CD4-positive, alpha-beta T cell treated with Interleukin-17A for 1 hour (primary cell): ENCODE data around the gene SYNE2.
"Not testable (repeated sequence)": the region's sequence is repeated elsewhere in the genome, so short reads cannot be mapped to it uniquely, and the experiment has no call there.

Experiments used
- DNase-seq: peaks from one replicate; pipeline ENCODE4 v3.0.0-alpha.2; 2020

SYNE2 gene

DNA sequence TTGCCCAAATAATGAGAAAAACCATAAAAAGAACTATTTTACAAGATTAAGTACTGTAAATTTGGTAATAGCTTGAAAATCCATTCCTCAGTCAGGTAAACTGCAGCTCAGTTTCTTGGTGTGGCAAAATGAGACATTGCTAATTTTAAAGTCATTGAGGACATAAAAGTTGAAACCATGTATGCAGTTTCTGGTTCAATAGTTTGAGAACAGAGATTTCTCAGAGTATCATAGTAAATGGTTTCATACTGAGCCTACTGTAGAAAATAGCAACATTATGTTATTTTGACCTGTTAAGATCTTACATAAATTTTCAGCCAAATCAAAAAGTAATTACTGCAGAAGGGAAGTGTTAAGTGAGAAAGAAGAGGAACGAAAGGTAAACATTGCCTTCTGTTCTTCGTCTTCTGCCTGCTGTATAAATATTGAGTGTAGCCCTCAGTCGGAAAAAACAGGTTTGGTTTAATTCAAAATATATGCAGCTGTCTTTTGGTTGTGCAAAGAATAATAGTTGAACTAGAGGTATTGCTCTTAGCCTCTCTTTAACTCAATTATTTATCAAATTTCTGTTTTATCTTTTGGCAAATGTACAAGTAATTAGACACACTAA, 119.6 kb downstream of the SYNE2 start:
- no peak for DNase-seq

DNA sequence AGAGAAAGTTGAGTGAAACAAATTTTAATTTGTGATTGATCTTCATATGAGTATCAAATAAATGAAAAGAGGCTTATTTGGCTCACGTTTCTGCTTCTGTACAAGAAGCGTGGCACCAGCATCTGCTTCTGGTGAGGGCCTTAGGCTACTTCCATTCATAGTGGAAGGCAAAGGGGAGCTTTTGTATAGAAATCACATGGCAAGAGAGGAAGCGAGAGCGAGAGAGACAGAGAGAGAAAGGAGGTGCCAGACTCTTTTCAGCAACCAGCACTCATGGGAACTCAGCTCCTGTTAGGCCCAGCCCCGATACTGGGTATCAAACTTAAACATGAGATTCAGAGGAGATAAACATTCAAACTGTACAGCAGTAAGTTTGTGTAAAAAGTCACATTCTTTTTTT, 121.4 kb downstream of the SYNE2 start:
- DNase-seq = no peak

DNA sequence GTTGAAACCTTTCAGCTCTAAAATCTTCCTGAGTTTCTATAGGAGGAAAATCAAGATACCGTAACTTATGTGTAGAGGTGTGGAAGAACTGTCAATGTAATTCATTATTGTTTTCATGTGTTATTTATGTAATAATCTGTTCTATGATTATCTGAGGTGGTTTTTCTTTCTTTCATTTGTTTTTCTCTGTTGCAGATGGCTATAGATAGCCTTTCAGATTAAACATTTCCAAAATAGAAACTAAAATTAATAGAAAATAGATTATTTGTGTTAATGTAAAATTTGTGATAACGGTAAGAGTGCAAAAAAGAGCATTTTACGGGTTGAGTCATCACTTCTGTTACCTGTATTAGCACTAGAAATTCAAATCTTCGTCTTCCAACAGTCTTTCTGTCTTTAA, 128.8 kb downstream of the SYNE2 start:
- no peak for DNase-seq

DNA sequence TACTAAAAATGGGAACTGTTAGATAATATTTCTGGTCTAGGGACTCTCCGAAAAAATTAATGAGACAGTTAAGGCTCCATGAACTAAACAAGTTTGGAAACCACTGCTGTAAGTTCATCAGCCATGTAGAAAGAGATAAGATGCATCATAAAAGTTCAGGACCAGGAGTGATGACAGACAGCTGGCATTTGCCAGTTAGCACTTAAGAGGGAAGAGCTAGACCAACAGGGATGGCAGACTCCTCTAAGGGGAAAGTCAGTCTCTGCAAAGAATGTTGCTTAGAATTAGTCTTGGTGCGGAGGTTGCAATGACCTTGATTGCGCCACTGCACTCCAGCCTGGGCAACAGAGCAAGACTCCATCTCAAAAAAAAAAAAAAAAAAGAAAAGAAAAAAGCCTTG, 129.4 kb downstream of the SYNE2 start:
- DNase-seq = no peak

DNA sequence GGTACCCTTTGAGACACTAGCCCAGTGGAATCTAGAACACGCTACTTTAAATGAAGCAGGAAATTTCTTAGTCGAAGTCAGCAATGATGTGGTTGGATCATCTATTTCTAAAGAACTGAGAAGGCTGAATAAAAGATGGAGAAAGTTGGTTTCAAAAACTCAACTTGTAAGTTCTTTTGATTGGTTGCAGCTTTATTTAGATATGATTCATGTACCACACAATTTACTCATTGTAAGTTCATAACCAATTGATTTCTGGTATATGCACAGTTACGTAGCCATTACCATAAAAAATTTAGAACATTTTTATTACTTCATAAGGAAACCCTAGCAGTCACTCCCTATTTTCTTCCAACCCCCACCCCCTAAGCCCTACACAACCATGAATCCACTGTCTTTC, 129.8 kb downstream of the SYNE2 start:
- DNase-seq = no peak

DNA sequence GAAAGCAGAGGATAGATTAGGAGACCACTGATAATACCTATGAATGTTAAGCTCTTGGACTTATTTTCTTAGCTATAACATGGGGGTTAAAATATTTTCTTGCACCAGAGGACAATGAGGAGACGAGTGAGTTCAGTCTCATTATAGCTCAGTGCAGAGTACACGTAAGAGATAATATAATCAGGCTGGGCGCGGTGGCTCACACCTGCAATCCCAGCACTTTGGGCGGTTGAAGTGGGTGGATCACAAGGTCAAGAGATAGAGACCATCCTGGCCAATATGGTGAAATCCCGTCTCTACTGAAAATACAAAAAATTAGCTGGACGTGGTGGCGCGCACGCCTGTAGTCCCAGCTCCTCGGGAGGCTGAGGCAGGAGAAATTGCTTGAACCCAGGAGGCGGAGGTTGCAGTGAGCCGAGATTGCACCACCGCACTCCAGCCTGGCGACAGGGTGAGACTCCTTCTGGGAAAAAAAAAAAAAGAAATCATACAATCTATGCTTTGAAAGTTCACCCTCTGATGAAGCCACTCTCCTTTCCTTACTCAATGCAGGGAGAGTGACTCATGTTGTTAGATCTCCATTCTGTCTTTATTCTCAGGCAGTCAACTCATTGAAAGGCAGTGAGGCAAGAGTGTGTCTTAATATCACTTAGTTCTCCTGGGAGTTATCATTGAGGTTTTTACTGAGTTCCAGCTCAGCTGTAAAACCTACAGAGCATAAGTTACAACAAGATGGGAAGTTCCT, 134.2 kb downstream of the SYNE2 start:
- DNase-seq = no peak

DNA sequence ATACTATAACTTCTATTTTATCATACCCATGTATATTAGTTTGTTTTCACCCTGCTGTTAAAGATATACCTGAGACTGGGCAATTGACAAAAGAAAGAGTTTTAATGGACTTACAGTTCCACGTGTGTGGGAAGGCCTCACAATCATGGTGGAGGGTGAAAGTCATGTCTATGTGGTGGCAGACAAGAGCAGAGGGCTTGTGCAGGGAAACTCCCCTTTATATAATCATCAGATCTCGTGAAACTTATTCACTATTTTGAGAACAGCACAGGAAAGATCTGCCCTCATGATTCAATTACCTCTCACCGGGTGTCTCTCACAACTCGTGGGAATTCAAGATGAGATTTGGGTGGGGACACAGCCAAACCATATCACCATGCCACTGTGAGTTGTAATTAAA, 135.8 kb downstream of the SYNE2 start:
- peak; percentile 7 for DNase-seq

DNA sequence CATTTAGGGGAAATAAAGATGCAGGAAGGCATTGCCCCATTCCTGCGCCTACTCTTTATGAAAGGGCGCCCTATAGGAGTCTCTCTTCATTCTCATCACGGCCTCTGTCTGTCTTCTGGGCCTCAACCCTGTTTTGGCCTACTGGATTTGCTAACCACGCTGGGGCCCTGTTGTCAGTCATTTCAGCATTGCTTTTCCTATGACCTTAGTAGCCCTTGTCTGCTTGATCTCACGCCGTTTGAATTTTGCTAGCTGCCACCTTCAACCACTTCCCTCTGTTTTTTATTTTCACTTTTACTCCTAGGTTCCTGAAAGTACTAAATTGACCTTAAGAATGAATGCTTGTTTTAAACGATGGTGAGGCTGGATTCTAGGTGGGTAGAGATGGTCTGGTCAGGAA, 139.0 kb downstream of the SYNE2 start:
- DNase-seq = no peak

DNA sequence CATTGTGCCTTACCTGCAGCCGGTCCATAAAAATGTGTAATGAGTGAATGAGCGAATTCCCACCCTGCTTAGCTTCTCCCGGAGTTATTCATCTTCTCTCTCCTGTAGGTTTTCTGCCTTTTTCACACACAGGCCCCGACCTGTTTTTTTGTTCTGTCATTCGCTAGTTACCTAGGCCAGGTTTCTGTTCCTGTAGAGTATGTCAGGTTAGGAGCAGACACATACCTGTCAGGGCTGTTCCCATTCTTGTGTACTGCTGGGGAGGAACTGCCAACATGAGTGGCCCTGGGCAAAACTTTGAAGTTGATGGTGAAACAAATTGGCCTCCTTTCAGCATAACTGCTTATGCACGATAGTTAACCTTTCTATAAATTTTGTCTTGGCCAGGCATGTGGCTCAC, 140.1 kb downstream of the SYNE2 start:
- DNase-seq = no peak

DNA sequence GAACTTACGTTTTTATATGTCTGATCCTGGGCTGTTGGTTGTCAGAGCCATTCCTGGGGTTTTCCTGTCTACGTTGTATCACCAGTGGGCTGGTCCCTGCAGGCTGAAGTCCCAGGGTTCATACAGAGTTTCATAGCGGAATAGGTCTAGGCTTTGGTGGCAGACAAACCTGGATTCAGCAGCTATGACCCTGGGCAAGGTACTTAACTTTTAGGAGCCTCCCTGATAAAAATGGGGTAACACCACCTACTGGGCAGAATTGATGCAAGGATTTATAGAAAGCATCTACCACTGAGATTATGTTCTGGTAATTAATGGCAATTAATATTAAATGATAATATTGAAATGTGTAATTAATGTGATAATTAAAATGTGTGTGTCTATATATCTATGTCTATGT, 141.2 kb downstream of the SYNE2 start:
- DNase-seq = peak; percentile 7

DNA sequence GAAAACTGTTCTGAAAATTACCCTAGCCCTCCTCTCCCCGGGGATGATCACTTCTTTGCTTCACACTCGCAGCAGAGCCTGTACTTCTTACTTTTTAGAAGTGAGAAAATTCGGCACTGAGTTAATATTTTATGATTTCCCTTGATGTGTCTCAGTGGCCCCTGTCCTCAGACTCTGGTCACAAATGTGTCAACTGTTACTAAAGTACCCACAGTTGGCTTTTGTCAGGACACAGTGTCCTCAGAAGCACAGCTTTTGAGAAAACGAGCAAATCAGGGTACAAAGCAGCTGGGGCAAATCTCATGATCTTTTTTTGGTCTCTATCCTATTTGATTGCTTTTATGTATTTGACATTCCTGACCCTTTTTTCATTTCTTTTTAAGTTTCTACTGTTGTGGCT, 142.5 kb downstream of the SYNE2 start:
- no peak for DNase-seq

DNA sequence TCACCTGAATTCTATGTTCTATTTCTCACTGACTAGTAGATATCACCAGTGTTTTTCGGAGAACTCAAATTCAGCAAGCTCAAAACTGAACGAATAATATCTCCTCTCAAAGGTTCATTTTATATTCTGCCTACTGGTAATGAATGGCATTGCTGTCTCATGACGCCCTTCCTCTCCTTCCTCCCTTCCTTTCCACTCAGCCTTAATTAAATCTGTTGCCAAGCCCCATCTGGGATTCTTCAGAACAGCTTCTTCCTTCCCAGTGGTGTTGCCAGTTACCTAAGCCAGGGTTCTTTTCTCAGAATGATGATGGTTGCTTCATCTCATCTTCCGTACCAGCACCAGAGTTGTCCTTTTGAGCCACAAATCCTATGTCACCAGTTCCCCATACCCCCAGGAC, 143.2 kb downstream of the SYNE2 start:
- DNase-seq = no peak

DNA sequence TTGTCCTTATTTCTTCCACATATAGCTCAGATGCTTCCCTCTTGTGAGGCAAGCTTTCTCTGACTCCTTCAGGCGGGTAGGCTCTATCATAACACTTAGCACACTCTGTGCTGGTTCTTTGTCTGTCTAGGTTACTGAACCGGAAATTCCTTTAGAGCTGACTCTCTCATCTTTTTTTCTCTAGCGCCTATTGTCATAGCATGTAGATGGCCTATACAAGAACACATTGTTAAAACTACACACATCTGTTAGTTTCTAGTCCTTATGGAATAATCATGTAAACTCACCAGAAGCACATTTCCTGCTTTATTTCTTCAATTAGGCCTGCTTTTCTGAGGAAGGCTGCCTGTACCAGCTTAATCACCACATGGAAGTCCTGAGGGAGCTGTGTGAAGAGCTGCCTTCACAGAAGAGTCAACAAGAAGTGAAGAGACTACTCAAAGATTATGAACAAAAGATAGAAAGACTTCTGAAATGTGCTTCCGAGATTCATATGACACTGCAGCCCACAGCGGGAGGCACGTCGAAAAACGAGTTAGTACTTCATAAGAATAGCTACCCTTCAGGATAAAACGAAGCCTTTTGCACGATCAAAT, 143.9 kb downstream of the SYNE2 start:
- DNase-seq = no peak

DNA sequence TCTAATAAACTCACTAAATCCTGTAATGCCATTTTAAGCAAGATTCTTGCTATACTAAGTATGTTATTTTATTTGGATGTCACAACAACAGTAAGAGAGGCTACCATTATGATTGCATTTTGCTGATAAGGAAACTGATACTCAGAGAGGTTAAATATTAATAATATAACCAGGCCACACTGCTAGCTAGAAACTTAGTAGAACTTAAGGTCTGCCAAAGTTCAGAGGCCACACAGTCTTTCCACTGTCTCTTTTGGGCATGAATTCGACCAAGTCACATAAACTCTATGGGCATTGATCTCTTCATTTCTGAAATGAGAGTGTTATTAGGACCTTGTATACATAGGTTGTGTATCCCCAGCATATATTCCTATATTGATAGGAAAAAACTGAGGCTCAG, 147.9 kb downstream of the SYNE2 start:
- DNase-seq = no peak

DNA sequence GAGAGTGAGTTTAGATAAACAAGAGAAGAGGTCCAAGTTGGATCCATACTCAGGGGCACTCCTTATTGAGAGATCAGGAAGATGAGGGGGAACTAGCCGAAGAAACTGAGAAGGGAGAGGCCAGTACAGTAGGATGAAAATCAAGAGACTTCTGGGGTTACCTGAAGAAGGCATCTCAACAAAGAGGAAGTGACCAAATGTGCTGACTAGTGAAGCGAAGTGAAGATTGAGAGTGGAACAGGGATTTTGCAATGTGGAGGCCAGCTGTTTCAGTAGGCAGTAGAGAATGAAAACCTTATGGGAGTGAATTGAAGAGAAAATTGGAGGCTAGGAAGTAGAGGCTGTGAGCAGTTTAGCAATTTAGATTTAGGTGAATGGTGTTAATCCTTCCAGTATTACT, 153.0 kb downstream of the SYNE2 start:
- DNase-seq = no peak

DNA sequence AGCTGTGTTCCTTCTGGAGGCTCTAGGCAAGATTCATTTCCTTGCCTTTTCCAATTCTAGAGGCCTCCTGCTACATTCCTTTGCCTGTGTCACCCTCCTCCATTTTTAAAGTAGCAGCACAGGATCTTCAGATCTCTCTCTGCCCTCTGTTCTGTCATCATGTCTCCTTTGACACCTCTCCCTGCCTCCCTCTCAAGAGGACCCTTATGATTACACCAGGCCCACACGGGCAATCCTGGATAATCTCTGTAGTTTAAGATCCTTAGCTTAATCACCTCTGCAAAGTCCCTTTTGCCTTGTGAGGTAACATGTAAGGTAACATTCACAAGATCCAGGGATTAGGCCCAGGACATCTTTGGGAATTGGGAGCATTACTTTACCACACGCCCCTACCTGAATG, 155.2 kb downstream of the SYNE2 start:
- no peak for DNase-seq

DNA sequence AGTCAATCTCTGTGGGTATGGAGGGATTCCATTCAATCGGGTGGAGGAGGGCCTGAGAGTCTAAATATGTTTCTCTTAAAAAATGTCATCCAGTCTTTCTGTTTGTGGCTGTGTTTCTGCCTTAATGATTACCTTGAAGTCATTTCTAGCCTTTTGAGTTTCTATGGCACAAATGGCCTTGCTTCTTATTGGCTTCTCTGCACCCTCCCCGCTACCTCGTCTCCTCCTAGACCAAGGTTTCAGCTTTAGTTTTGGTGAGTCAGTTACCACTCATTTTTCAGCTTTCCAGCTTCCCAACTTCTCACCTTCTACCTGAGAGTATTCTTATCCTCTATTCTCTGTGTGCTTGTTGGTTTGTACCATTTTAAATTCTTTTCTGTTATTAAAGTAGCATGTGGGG, 159.2 kb downstream of the SYNE2 start:
- DNase-seq = no peak

DNA sequence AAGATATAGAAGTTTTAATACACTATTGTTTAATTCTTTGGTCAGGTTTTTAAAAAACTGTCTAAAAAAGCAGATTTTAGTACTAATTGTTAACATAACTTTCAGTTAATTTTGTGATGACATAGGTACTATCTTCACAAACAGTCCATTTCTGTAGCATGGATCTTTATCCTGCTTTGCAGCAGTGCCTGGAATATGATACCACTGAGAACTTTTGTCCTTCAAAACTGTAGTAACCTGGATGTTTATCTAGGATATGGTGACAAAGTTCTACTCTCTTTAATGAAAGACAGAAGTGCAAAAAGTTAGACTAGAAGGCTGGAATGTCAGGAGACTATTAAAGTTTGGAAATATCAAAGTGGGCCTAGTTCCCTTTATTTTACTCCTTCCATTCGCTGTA, 159.9 kb downstream of the SYNE2 start:
- no peak for DNase-seq

DNA sequence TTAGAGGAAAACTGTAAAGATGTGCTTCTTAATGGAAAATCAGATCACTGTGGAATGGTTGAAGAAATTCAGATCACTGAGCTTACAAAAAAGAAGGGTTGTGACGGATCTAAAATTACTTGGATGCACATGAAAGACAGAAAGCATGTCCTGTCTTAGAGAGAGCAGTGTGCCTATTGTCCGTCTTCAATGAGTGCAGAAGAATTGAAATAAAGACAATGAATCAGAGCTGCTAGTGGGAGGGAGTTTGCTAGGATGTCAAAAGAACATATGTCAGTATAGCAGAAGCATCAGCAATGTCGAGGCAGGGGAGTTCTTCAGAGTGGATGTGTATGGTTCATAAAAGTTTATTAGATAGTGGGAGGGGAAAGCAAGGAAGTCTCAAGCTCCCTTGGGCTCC, 172.7 kb downstream of the SYNE2 start:
- no peak for DNase-seq

DNA sequence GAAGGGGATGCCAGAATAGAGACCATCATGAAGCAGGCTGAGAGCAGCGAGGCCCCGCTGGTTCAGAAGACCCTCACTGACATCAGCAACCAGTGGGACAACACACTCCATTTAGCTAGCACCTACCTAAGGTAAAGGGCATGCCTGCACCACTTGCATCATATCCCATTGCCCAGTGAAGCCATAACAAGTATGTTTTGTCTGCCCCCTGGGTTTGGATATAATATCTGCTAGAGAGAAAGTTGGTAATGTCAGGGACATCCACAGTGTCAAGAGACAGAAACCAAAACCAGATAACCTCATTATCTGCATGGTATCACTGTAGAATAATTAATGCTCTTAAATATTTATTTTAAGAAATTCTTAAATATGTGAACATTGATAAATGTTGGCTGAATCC, 173.8 kb downstream of the SYNE2 start:
- no peak for DNase-seq

DNA sequence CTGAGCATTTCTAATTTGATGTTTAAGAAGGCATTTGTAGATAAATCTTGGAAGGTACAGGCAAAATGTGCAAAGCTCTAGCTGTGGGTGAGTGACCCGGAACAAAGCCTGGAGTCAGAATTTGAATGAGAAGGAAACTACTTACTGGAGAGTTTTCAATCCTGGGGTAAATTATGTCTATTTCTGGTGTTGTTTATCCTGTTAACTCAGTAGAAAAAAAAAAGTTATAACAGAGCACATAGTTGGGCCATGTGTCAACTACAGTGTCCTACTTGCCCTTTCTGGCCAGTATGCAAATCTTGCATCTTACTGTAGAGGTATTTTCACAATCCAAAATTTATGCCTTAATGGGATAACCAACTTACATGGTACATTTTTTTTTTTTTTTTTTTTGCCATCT, 182.3 kb downstream of the SYNE2 start:
- DNase-seq = no peak

DNA sequence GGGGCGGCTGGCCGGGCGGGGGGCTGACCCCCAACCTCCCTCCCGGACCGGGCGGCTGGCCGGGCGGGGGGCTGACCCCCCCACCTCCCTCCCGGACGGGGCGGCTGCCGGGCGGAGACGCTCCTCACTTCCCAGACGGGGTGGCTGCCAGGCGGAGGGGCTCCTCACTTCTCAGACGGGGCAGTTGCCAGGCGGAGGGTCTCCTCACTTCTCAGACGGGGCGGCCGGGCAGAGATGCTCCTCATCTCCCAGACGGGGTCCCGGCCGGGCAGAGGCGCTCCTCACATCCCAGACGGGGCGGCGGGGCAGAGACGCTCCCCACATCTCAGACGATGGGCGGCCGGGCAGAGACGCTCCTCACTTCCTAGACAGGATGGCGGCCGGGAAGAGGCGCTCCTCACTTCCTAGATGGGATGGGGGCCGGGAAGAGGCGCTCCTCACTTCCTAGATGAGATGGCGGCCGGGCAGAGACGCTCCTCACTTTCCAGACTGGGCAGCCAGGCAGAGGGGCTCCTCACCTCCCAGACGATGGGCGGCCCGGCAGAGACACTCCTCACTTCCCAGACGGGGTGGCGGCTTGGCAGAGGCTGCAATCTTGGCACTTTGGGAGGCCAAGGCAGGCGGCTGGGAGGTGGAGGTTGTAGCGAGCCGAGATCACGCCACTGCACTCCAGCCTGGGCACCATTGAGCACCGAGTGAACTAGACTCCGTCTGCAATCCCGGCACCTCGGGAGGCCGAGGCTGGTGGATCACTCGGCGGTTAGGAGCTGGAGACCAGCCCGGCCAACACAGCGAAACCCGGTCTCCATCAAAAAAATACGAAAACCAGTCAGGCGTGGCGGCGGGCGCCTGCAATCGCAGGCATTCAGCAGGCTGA, 185.3 kb downstream of the SYNE2 start:
- DNase-seq = not testable (repeated sequence)

DNA sequence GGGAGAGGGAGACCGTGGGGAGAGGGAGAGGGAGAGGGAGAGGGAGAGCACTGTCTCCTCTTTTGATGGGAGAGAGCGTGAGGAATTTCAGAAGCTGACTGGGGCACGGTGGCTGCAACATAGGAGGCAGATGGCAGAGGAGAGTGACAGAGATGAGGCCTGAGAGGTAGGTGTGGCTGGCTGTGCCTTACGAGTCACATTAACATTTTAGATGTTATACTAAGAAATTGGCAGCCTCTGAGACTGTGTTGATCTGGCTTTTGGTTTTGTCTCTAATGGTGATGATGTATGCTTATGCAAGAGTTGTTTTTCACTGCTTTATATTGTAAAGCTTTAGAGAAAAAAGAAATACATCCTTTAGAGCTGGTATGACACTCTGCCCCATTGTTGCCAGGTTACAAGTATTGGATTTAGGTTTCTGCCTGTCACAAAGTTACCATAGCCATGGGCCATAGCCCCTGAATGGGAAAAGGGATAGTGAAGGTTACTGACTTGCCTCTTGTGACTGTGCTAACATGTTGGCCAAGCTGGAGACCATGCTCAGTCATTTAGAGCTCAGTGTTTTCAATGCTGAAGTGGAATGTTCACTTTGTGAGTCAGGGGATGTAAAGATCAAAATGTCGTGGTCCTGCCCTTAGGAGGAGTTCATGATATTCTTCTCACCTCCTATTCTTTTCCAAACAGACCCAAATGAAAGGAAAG, 186.2 kb downstream of the SYNE2 start:
- no peak for DNase-seq
